Stimulated activated naive CD8-positive, alpha-beta T cell treated with anti-CD3 and anti-CD28 coated beads, Interleukin-15, Interleukin-2, amounts not matched to agents 100 ng/mL and 50 ng/mL, for 24 hours (primary cell): ENCODE measurements around the gene WDR5B.
A peak's percentile ranks its signal among the peaks of the same experiment; 100 is the strongest.
"Not testable (repeated sequence)": the region's sequence is repeated elsewhere in the genome, so short reads cannot be mapped to it uniquely, and the experiment has no call there.

Experiments
- H3K27ac Mint-ChIP-seq: one replicate; pipeline ENCODE4 v1.8.0; 2021; ENCODE audit warnings: mild to moderate bottlenecking, mixed read lengths
- H3K27me3 Mint-ChIP-seq: one replicate; pipeline ENCODE4 v1.8.0; 2021; ENCODE audit warnings: mixed read lengths
- H3K36me3 Mint-ChIP-seq: one replicate; pipeline ENCODE4 v1.8.0; 2021; ENCODE audit warnings: low read depth, mixed read lengths
- H3K4me1 Mint-ChIP-seq: one replicate; pipeline ENCODE4 v1.8.0; 2021; ENCODE audit warnings: low read depth, mixed read lengths
- H3K4me3 Mint-ChIP-seq: one replicate; pipeline ENCODE4 v1.8.0; 2021; ENCODE audit warnings: mild to moderate bottlenecking, mixed read lengths
- H3K9me3 Mint-ChIP-seq: one replicate; pipeline ENCODE4 v1.8.0; 2021; ENCODE audit warnings: mixed read lengths

WDR5B gene

DNA sequence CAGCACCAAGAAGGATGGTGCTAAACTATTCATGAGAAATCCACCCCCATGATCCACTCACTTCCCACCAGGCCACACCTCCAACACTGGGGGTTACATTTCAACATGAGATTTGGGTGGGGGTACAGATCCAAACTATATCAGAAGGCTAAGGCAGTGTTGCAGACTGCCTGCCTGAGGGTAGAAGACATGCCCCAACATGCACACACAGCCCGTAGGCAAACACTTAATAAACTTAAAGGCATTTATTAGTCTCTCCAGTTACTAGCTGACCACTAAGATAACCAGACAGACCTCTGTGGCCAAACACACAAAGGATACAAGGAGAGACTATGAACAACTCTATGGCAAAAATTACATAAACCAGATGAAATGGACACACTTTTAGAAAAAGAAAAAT is 21.7 kb downstream of the WDR5B start:
- no peak overlapping the region for H3K27ac Mint-ChIP-seq
- H3K27me3 Mint-ChIP-seq: no peaks in the 10 kb centered on the region
- H3K36me3 Mint-ChIP-seq: peaks cover 12% of the 10 kb centered on the region
- H3K4me3 Mint-ChIP-seq: no peak overlapping the region
- no peaks in the 10 kb centered on the region for H3K9me3 Mint-ChIP-seq
- peaks cover 42% of the 10 kb centered on the region for H3K4me1 Mint-ChIP-seq

DNA sequence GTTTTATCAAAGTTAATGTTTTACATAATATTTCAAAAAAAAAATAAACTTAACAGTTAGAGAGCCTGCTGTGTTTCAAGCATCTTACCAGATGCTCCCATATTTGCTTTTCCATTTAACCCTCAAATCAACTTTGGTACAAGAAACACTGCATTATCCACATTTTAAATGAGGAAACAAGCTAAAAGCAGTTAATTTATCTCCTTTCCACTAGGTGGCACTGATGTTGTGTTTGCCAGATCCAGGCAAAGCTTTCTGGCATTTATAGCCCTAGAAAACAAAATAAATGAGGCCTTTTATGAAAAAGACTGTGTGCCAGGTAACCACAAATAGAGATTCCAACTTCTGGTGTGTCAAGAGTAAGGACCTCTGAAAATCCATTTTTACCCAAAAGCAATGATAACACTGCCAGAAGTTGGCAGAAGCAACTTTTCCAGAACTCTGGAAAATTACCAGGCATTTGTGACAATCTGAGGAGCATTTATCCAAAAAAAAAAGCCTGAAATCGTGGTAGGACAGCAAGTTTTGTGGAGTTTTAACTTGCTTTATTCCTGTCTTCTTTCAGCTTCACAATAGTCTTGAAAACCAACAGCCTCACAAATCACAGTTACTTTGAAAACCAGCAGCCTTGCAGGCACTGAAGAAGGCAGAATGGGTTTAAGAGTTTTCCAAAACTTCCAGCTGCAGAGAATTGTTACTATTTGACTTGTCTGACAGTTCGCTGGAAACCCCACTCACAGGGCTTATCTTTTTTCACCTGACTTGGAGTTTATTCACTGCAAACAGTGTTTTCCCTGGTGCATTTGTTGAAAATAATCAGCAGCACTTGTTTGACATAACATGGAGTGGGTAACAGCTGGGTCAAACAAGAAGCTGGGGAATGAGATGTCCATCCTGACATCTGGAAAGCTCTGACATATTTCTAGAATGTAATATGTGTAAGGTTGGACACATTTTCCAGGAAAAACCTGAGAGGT is 22.7 kb downstream of the WDR5B start:
- Mint-ChIP-seq H3K36me3 (peaks cover 12% of the 10 kb centered on the region), H3K4me1 (peaks cover 45% of the 10 kb centered on the region), H3K9me3 (no peaks in the 10 kb centered on the region), H3K27ac (no peak overlapping the region), H3K27me3 (no peaks in the 10 kb centered on the region), H3K4me3 (no peak overlapping the region)

DNA sequence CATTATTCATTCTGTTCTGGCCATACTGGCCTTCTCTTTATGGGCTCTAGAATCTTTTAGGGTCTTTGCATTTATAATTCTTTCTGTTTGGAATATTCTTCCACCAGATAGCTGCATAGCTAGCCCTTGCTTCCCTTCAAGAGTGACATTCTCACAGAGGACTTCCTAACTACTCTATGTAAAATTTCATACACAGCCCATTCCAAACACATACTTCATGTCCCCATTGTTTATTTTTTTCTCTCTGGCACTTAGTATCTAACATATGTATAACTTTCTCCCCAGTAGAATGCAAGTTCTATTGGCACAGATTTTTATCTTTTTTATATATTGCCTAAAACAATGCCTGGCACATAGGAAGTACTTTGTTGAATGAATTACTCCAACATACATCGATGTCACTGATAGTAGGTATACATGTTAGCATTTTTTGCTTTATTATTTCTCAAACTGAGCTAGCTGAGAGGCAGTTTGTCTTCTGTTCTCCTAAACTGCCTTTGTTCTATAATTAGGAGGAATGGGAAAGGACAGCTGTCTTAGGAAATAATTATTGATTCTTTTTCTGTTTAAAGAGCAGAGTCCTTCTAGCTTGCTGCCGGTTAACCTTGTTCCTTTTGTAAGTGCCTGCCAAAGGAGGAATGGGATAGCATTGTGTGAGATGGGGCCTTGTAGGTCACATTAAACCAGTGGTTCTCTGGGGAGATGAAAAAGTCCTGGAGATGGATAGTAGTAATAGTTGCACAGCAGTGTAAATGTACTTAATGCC is 24.0 kb downstream of the WDR5B start:
- peaks cover 25% of the 10 kb centered on the region for H3K36me3 Mint-ChIP-seq
- H3K27me3 Mint-ChIP-seq: no peaks in the 10 kb centered on the region
- no peak overlapping the region for H3K4me3 Mint-ChIP-seq
- peaks cover 46% of the 10 kb centered on the region for H3K4me1 Mint-ChIP-seq
- H3K9me3 Mint-ChIP-seq: no peaks in the 10 kb centered on the region
- H3K27ac Mint-ChIP-seq: no peak overlapping the region

GRCh38 chr3:122390665-122391064 is 25.2 kb downstream of the WDR5B start:
- Mint-ChIP-seq H3K4me3 (no peak overlapping the region), H3K27me3 (no peaks in the 10 kb centered on the region), H3K27ac (no peak overlapping the region), H3K9me3 (no peaks in the 10 kb centered on the region), H3K4me1 (peaks cover 46% of the 10 kb centered on the region), H3K36me3 (peaks cover 36% of the 10 kb centered on the region)

- H3K36me3 Mint-ChIP-seq: peaks cover 34% of the 10 kb centered on the region
- peaks cover 44% of the 10 kb centered on the region for H3K4me1 Mint-ChIP-seq
- H3K27me3 Mint-ChIP-seq: no peaks in the 10 kb centered on the region
- H3K4me3 Mint-ChIP-seq: no peak overlapping the region
- no peaks in the 10 kb centered on the region for H3K9me3 Mint-ChIP-seq
- H3K27ac Mint-ChIP-seq: no peak overlapping the region
Observed at GRCh38 chr3:122389892-122390291, 26.0 kb downstream of the WDR5B start.

- Mint-ChIP-seq H3K9me3 (no peaks in the 10 kb centered on the region), H3K4me1 (peaks cover 44% of the 10 kb centered on the region), H3K36me3 (peaks cover 30% of the 10 kb centered on the region), H3K27ac (no peak overlapping the region), H3K27me3 (no peaks in the 10 kb centered on the region), H3K4me3 (no peak overlapping the region)
Observed at GRCh38 chr3:122389197-122389596, 26.7 kb downstream of the WDR5B start.

DNA sequence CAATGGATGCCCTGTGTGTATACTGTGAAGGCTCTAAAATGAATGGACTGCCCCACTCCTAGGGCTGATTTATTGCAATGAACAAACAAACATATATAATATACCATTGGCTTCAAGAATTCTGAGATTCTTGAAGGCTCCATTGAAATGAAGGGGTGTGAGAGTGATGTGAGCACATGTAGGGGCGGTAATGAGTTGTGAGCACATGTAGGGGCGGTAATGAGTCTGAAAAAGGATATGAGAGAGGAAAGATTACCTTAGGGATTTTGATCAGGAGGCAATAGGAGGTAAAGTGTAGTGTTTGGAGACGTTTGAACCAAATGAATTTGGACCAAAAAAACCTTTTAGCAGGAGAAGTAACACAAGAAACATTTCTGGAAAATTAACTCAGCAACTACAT is 28.2 kb downstream of the WDR5B start:
- no peak overlapping the region for H3K27ac Mint-ChIP-seq
- peaks cover 41% of the 10 kb centered on the region for H3K4me1 Mint-ChIP-seq
- H3K9me3 Mint-ChIP-seq: no peaks in the 10 kb centered on the region
- H3K27me3 Mint-ChIP-seq: no peaks in the 10 kb centered on the region
- peaks cover 32% of the 10 kb centered on the region for H3K36me3 Mint-ChIP-seq
- no peak overlapping the region for H3K4me3 Mint-ChIP-seq

DNA sequence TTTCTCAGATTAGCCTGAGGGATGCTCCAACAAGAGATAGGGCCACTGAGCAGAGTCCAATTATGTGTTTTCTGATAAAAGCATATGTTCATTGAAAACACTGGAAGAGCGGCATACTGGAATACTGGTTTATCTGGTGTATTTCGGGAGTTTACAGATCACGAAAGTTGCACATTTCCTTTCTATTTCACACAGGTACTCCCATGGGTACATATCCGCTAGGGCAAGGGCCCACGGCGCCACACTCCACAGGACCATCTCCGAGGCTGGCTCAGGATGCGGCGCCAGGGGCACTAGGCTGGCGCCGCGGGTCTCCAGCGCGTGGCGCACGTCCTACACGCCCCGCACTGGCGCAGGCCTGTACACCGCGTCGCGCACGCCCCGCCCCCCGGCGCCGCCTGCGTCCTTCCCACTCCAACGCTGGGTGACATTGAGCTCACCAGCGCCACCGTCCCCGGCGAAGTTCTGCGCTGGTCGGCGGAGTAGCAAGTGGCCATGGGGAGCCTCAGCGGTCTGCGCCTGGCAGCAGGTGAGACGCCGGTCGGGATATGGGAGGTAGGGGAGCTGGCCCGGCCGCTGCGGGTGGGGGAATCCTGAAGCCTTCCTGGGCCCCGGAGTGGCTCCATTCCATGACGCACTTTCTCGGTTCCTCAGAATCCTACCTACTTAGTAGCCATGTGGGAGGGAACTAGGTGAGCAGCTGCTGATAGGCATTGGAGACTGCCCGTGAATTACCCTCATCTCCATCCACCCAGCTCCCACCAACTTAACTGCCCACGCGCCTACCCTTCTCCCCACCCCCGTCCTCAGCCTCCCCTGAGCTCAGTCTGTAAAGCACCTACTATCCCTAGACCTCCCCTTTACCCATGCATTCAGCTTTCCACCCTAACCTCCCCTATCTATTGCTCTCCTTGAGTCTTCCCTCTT is 31.8 kb downstream of the WDR5B start, which contains the start of gene FAM162A:
TSS of gene FAM162A (plus strand) at position 412 of the 927 bp plus-strand sequence. CDS start at position 496, 84 bp downstream.
- peak within 1 kb of the TSS; percentile 98 for H3K27ac Mint-ChIP-seq
- H3K36me3 Mint-ChIP-seq: peaks cover 50% of the 10 kb centered on the region
- H3K9me3 Mint-ChIP-seq: no peaks in the 10 kb centered on the region
- peak within 1 kb of the TSS; percentile 97 for H3K4me3 Mint-ChIP-seq
- H3K27me3 Mint-ChIP-seq: no peaks in the 10 kb centered on the region
- peaks cover 71% of the 10 kb centered on the region for H3K4me1 Mint-ChIP-seq

DNA sequence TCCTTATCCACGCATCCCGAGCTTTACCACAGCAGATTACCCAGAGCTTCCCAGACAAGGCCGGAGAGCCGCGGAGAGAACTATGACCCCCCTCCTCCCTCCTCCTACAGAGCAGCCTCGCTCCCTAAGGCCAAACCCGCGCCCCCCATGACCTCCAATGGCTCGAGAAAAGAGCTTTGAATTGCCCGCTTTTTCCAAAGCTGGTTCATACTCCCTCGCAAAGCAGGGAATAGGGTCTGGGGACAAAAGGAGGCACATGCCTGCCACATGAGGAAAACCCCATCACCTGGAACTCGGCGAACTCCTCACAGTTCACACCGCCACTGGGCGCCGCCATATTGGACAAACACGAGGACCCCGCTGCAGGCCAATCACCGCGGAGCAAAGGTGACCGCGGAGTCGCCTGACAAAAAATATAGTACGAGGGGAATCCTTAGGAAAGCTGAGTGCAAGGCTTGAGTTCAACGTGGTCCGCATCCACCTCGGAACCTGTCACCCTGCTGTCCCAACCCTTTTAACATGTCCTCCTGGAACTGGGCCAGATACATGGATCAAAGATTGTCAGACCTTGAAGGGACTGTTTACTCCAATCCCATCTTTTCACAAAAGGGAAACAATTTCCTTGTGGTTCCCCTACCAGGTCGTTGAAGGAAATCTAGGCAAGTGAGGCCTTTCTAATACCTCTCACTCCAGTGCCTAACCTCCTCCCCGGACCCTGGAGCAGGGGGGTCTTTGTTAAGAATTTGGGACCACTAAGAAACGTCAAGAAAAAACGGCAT is 32.8 kb downstream of the WDR5B start, which contains the start of gene MIX23:
TSS of gene MIX23 (minus strand) at position 344 of the 779 bp plus-strand sequence. CDS start at position 337, 7 bp downstream.
- H3K4me3 Mint-ChIP-seq: peak within 1 kb of the TSS; percentile 97
- peaks cover 52% of the 10 kb centered on the region for H3K36me3 Mint-ChIP-seq
- H3K27me3 Mint-ChIP-seq: no peaks in the 10 kb centered on the region
- peaks cover 74% of the 10 kb centered on the region for H3K4me1 Mint-ChIP-seq
- peak within 1 kb of the TSS; percentile 98 for H3K27ac Mint-ChIP-seq
- H3K9me3 Mint-ChIP-seq: no peaks in the 10 kb centered on the region

DNA sequence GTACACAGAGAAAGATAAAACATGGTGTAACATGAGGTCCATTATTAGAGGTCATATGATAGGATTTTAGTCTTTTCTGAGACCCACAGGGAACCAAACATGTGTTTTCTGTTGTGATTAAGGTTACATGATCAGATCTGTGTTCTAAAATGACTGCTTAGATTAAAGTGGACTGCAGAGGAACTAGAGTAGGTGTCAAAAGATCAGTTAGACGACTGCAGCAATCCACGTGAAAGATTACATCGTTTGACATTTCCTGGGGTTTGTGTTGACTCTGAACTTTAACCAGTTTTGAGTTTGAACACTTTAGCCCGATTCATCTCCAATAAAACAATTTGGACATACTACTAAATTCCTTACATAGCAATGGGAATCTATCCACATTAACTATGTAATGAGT is 37.9 kb downstream of the WDR5B start:
- H3K27ac Mint-ChIP-seq: peak overlapping the region; percentile 37

DNA sequence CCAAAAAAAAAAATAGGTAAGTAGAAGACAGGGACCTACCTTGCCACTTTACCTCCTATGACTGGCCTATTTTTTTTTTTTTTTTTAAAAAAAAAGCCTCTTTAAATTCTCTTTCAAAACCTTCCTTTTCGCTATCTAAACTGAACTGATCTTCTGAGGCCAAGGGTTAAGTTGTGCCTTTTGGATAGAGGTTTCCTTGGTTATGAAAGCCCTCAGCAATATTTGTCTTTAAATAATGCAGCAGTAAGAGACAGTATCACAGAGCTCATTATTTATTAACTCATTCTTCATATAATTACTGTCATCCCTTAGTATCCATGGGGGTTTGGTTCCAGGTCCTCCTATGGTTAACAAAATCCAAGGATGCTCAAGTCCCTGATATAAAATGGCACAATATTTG is 41.8 kb downstream of the WDR5B start:
- Mint-ChIP-seq H3K27ac (no peak overlapping the region), H3K36me3 (peaks cover 62% of the 10 kb centered on the region), H3K4me3 (no peak overlapping the region), H3K9me3 (no peaks in the 10 kb centered on the region), H3K27me3 (no peaks in the 10 kb centered on the region), H3K4me1 (peaks cover 20% of the 10 kb centered on the region)

More for the DNA sequence above, 37.9 kb downstream of the WDR5B start:
- Mint-ChIP-seq H3K4me1 (peaks cover 51% of the 10 kb centered on the region), H3K9me3 (no peaks in the 10 kb centered on the region), H3K36me3 (peaks cover 61% of the 10 kb centered on the region), H3K4me3 (peak overlapping the region; percentile 1), H3K27me3 (no peaks in the 10 kb centered on the region)

GRCh38 chr3:122366379-122366749 is 49.5 kb downstream of the WDR5B start:
- H3K4me3 Mint-ChIP-seq: no peak overlapping the region
- H3K9me3 Mint-ChIP-seq: no peaks in the 10 kb centered on the region
- peaks cover 82% of the 10 kb centered on the region for H3K36me3 Mint-ChIP-seq
- H3K27ac Mint-ChIP-seq: no peak overlapping the region
- H3K4me1 Mint-ChIP-seq: peaks cover 15% of the 10 kb centered on the region
- no peaks in the 10 kb centered on the region for H3K27me3 Mint-ChIP-seq

DNA sequence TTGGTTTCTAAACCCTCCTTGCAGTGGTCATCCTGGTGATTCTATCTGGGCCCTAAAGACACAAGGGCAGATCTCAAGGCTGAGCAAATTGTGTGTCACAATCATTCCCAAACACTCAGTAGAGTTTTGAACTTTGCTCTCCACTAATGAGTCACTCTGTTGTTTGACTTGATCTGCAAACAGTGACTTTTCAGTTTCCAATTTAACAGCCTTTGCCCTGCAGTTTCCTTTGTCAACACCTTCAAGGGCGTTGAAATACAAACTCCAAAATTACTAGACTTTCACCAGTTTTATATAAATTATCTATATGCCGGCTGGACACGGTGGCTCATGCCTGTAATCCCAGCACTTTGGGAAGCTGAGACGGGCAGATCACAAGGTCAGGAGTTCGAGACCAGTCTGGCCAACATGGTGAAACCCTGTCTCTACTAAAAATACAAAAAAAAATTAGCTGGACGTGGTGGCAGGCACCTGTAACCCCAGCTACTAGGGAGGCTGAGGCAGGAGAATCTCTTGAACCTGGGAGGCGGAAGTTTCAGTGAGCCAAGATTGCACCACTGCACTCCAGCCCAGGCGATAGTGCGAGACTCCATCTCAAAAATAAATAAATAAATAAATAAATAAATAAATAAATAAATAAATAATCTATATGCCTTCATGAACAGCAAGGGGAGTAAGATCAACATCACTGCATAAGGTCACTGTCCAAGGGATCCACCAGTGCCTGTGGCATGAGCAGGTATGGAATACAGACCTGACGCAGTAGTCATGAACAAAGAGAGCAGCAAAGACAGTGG is 50.1 kb downstream of the WDR5B start:
- not testable (repeated sequence) for H3K9me3 Mint-ChIP-seq, H3K27me3 Mint-ChIP-seq, H3K4me3 Mint-ChIP-seq
- Mint-ChIP-seq H3K27ac (peak overlapping the region; percentile 67), H3K4me1 (peaks cover 15% of the 10 kb centered on the region), H3K36me3 (peaks cover 80% of the 10 kb centered on the region)
